Adrenal gland (tissue), 5 donors: ENCODE data around the gene PRMT9.

Experiments used
- CTCF ChIP-seq, 6 experiments: fragments of 450-650 bp in 4 of 6; fragments of 200-600 bp in 2 of 6; sonication (generic) in 1 of 6; IDR thresholded peaks; 1 replicate in 5 of 6; 2 replicates in 1 of 6; pipeline versions ENCODE4 v1.5.1 to v1.8.0; 2016 to 2021; ENCODE audit warnings: antibody characterized with exemption in 6 of 6, mild to moderate bottlenecking in 2 of 6, moderate library complexity in 1 of 6
- POLR2A ChIP-seq, 2 donors: fragments of 450-650 bp; IDR thresholded peaks; one replicate each; pipeline ENCODE4 v1.6.1; 2017; ENCODE audit warnings: antibody characterized with exemption in 2 of 2, mild to moderate bottlenecking in 2 of 2, moderate library complexity in 1 of 2
- donor health status: DM: no; HTN: no; CAD: no.

- TF ChIP-seq CTCF (IDR thresholded peaks at IDR 0.05) (no peak), POLR2A (IDR thresholded peaks at IDR 0.05) (no peak)
Measured at GRCh38 chr4:147717878-147718277, 33.9 kb upstream of the PRMT9 start.
